GM21576 (cell line): ENCODE measurements around the gene PPEF1.
"Not testable (repeated sequence)": the region's sequence is repeated elsewhere in the genome, so short reads cannot be mapped to it uniquely, and the experiment has no call there.

ENCODE experiments used
- ATAC-seq: cut with Tn5 transposase; IDR thresholded peaks from one replicate; pipeline ENCODE4 v1.9.1; 2021; ENCODE audit warnings: mild to moderate bottlenecking, moderate library complexity; ENCODE audit not compliant: unreplicated experiment

The PPEF1 gene

GRCh38 chrX:18792828-18793227 lies 85.4 kb downstream of the PPEF1 start:
- no peak for ATAC-seq

- no peak for ATAC-seq
These were observed 86.2 kb downstream of the PPEF1 start for GRCh38 chrX:18793601-18794089.

- no peak for ATAC-seq
These were observed 89.7 kb downstream of the PPEF1 start for GRCh38 chrX:18797141-18797540.

GRCh38 chrX:18799911-18800310 lies 92.5 kb downstream of the PPEF1 start:
- no peak for ATAC-seq

GRCh38 chrX:18809641-18810040 lies 102.2 kb downstream of the PPEF1 start:
- ATAC-seq = no peak

- no peak for ATAC-seq
These were observed 103.0 kb downstream of the PPEF1 start for GRCh38 chrX:18810416-18810815.

- no peak for ATAC-seq
These were observed 117.9 kb downstream of the PPEF1 start for GRCh38 chrX:18825375-18825774.

GRCh38 chrX:18828832-18829404 lies 121.5 kb downstream of the PPEF1 start:
- ATAC-seq = no peak

- ATAC-seq = no peak
These were observed 125.8 kb downstream of the PPEF1 start for GRCh38 chrX:18833071-18833731.

- ATAC-seq = not testable (repeated sequence)
These were observed 140.5 kb downstream of the PPEF1 start for GRCh38 chrX:18847901-18848300.

GRCh38 chrX:18855919-18856644 lies 148.6 kb downstream of the PPEF1 start:
- peak; percentile 89 for ATAC-seq

GRCh38 chrX:18856645-18856997 lies 149.2 kb downstream of the PPEF1 start:
- no peak for ATAC-seq

GRCh38 chrX:18861511-18861910 lies 154.1 kb downstream of the PPEF1 start:
- no peak for ATAC-seq

- no peak for ATAC-seq
These were observed 157.0 kb downstream of the PPEF1 start for GRCh38 chrX:18864390-18864920.

- no peak for ATAC-seq
These were observed 163.9 kb downstream of the PPEF1 start for GRCh38 chrX:18871161-18871890.

- no peak for ATAC-seq
These were observed 164.5 kb downstream of the PPEF1 start for GRCh38 chrX:18871970-18872369.

- ATAC-seq = no peak
These were observed 165.2 kb downstream of the PPEF1 start for GRCh38 chrX:18872621-18873020.

- ATAC-seq = no peak
These were observed 165.8 kb downstream of the PPEF1 start for GRCh38 chrX:18873189-18873791.

- no peak for ATAC-seq
These were observed 166.4 kb downstream of the PPEF1 start for GRCh38 chrX:18873836-18874235.

GRCh38 chrX:18874560-18875255 lies 167.3 kb downstream of the PPEF1 start:
- ATAC-seq = no peak
